ENCODE measurements around the gene BAHCC1.

The BAHCC1 gene

GRCh38 chr17:81419319-81419885 is 24.1 kb downstream of the BAHCC1 start (continued):
- TF ChIP-seq WT1 (tag by site-specific recombination; IDR thresholded peaks at IDR 0.05) (peak; percentile 98), ZNF19 (tag by site-specific recombination; IDR thresholded peaks at IDR 0.05; ENCODE audit: low read depth) (no peak), ZNF610 (tag by site-specific recombination; IDR thresholded peaks at IDR 0.05; ENCODE audit: borderline replicate concordance) (no peak), KLF16 (tag by site-specific recombination; IDR thresholded peaks at IDR 0.05) (peak; percentile 88), PATZ1 (tag by site-specific recombination; IDR thresholded peaks at IDR 0.05) (peak; percentile 98), HOXD13 (CRISPR knock-in tag; IDR thresholded peaks at IDR 0.05; ENCODE audit: borderline replicate concordance) (no peak), ZNF623 (tag by site-specific recombination; IDR thresholded peaks at IDR 0.05) (0 out of 2 replicates have a peak, but pooled peaks have one; percentile 10), ZNF26 (tag by site-specific recombination; IDR thresholded peaks at IDR 0.05) (no peak), YY1 (tag by site-specific recombination; IDR thresholded peaks at IDR 0.05) (peak; percentile 58; the same call in 1 of the 2 replicates), PBX3 (CRISPR knock-in tag; IDR thresholded peaks at IDR 0.05) (no peak), ZIC2 (tag by site-specific recombination; IDR thresholded peaks at IDR 0.05) (peak; percentile 98), ZNF23 (tag by site-specific recombination; IDR thresholded peaks at IDR 0.05; ENCODE audit: borderline replicate concordance) (no peak), ZNF175 (tag by site-specific recombination; IDR thresholded peaks at IDR 0.05) (no peak), ELK4 (IDR thresholded peaks at IDR 0.05; ENCODE audit: borderline replicate concordance, low read depth, low read length) (0 out of 2 replicates have a peak, but pooled peaks have one; percentile 29), ZNF202 (tag by site-specific recombination; IDR thresholded peaks at IDR 0.05; ENCODE audit: borderline replicate concordance) (no peak), TRIM28 (IDR thresholded peaks at IDR 0.05; ENCODE audit: borderline replicate concordance, low read length) (no peak), INSM2 (tag by site-specific recombination; IDR thresholded peaks at IDR 0.05) (peak; percentile 65), ZNF529 (tag by site-specific recombination; IDR thresholded peaks at IDR 0.05; ENCODE audit: insufficient replicate concordance) (no peak), ZNF645 (tag by site-specific recombination; IDR thresholded peaks at IDR 0.05) (no peak), ZNF768 (tag by site-specific recombination; IDR thresholded peaks at IDR 0.05) (no peak), ZNF664 (tag by site-specific recombination; IDR thresholded peaks at IDR 0.05) (no peak; the same call in 1 of the 2 replicates)

Data from HEK293 (cell line).